LoVo (cell line): ENCODE results near the gene RPS3.

Experiments used
- DNase-seq: peaks from one replicate; pipeline ENCODE4 v3.0.0-alpha.2; 2016; ENCODE audit warnings: low spot score

The RPS3 gene

GRCh38 chr11:75413864-75414263, 14.5 kb downstream of the RPS3 start:
- DNase-seq: no peak

- no peak for DNase-seq
Observed at GRCh38 chr11:75420224-75421034, 21.1 kb downstream of the RPS3 start.

GRCh38 chr11:75421035-75421602, 21.8 kb downstream of the RPS3 start:
- no peak for DNase-seq

- DNase-seq: no peak
Observed at GRCh38 chr11:75421902-75422247, 22.6 kb downstream of the RPS3 start.

- DNase-seq: no peak
Observed at GRCh38 chr11:75422248-75423231, 23.2 kb downstream of the RPS3 start.

GRCh38 chr11:75423721-75424120, 24.4 kb downstream of the RPS3 start:
- no peak for DNase-seq

- DNase-seq: no peak
Observed at GRCh38 chr11:75424396-75424795, 25.1 kb downstream of the RPS3 start.

- no peak for DNase-seq
Observed at GRCh38 chr11:75425422-75425821, 26.1 kb downstream of the RPS3 start.

GRCh38 chr11:75426720-75427086, 27.4 kb downstream of the RPS3 start:
- DNase-seq: no peak

GRCh38 chr11:75427181-75427580, 27.9 kb downstream of the RPS3 start:
- DNase-seq: no peak

- no peak for DNase-seq
Observed at GRCh38 chr11:75428281-75428724, 29.0 kb downstream of the RPS3 start.

GRCh38 chr11:75428989-75429640, 29.8 kb downstream of the RPS3 start:
- DNase-seq: no peak

- DNase-seq: no peak
Observed at GRCh38 chr11:75429641-75429901, 30.3 kb downstream of the RPS3 start.

GRCh38 chr11:75429902-75430713, 30.8 kb downstream of the RPS3 start:
- peak; percentile 84 for DNase-seq

- DNase-seq: peak; percentile 27
Observed at GRCh38 chr11:75430714-75431532, 31.6 kb downstream of the RPS3 start.

GRCh38 chr11:75431533-75432525, 32.5 kb downstream of the RPS3 start:
- DNase-seq: no peak

GRCh38 chr11:75432911-75433321, 33.6 kb downstream of the RPS3 start, which contains the start of gene KLHL35:
Gene KLHL35 (minus strand): TSS chr11:75433203. CDS start chr11:75430629, 2,574 bp downstream.
- DNase-seq: no peak

GRCh38 chr11:75433443-75433842, 34.1 kb downstream of the RPS3 start:
- no peak for DNase-seq

- DNase-seq: no peak
Observed at GRCh38 chr11:75434051-75434450, 34.7 kb downstream of the RPS3 start.
